ENCODE measurements around the gene CFAP300.
A peak's percentile ranks its signal among the peaks of the same experiment; 100 is the strongest.

Gene CFAP300

GRCh38 chr11:102047305-102047924, at the start of gene CFAP300:
Gene CFAP300, plus strand, starts transcription at chr11:102047437. Its CDS starts 34 bp downstream, at chr11:102047471.
- no peak for DNase-seq (ENCODE audit: low spot score)

GRCh38 chr11:102001657-102002338, 45.4 kb upstream of the CFAP300 start:
- DNase-seq (ENCODE audit: low spot score), result no peak

- DNase-seq (ENCODE audit: low spot score), result no peak
Observed at GRCh38 chr11:102004220-102004619, 43.0 kb upstream of the CFAP300 start.

DNA sequence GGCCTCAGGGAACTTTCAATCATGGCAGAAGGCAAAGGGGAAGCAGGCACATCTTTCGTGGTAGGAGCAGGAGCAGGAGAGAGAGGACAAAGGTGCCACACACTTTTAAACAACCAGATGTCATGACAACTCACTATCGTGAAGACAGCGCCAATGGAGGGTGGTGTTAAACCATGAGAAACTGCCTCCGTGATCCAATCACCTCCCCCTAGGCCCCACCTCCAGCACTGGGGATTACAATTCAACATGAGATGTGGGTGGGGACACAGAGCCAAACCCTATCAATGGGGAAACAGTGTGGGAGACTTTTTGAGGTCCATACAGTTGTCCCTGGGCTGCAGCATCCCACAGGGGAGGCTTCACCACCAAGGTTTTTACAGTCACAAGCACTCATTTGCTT, 41.9 kb upstream of the CFAP300 start:
- DNase-seq (ENCODE audit: low spot score), result no peak

GRCh38 chr11:102006835-102007566, 40.2 kb upstream of the CFAP300 start:
- DNase-seq (ENCODE audit: low spot score), result no peak

DNA sequence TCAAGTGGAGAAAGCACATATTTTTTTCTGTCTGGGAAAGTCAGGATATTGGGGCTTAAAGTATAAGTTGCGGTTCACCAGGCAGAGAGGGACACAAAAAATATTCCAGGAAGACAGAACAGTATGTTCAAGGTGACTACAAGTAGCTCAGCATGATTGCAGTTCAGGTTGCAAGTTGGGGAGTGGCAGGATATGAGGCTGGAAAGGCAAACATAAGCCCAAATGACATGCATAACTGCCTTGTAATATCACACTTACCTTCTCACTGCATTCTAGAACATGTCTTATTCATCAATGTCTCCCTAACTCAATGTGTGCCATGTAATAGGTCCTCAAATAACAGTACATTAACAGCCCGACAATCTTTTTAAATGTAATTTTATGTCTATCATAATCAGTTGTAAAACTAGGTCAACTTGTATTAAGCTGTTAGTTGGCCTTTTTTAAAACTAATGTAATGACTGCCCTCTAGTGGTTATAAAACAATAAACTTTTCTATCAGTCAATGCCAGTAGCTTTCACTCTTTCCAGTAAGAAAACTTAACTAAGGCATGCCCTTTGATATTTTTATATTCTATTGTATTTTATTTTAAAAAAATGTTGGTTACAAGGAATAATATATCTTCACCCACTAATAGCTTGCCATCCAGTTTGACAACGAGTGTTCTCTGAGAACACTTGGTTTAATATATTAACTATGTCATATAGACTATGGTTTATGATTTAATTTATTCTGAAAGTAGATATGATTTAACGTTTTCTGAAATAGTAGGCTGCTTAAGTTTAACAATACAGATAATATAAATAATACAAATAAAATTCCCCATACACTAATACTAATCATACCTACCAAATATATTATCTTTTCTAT, 39.4 kb upstream of the CFAP300 start:
- peak; percentile 81 for DNase-seq (ENCODE audit: low spot score)

DNA sequence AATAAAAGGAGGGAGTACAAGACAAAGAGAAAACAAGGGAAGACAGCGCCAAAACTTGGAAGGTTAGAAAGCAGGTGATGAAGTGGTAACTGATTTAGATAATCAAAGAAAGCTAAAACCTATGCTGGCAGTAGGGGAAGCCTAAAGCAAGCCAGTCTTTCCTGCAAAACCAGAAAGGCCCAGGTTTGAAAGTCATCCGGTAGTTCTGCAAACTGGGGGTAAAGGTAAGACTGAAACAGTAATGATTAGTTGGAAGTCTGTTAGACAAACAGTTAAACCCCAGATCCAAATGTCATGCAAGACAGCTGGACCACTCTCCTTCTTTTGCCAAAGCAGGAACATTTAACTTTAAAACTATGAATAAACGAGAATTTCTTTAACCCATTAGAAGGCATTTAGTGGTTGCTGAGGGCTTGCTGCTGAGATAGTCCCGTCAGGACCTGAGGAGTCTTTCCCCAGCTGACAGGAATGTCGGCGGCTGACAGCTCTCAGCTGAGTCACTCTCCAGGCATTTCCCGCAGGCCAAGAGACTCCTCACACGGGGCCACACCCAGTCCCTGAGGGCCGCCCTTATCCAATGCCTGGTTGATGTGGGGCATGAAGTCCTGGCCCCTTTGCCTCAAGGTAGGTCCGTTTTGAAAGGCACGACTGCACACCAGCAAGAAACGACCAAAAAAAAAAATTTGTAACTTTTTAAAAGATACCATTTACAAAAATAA, 36.3 kb upstream of the CFAP300 start:
- DNase-seq (ENCODE audit: low spot score), result peak; percentile 86

DNA sequence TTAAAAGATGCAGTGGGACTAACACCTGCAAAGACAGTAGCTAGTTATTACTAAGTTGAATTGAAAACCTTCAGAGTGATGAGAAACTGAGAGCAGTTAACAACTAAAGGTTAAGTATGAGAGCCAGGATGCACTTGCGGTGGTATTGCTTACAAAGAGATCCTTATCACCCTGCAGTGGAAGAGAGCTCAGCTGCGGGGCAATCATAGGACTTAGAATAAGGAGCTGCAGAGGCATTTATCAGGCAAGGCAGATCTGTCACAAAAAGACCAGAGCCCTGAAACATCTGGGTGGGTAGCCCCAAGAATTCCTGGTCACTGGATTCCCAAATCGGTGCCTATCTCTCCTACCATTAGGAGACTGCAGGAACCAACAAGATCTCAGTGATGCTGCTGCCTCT, 34.3 kb upstream of the CFAP300 start:
- DNase-seq (ENCODE audit: low spot score), result no peak

DNA sequence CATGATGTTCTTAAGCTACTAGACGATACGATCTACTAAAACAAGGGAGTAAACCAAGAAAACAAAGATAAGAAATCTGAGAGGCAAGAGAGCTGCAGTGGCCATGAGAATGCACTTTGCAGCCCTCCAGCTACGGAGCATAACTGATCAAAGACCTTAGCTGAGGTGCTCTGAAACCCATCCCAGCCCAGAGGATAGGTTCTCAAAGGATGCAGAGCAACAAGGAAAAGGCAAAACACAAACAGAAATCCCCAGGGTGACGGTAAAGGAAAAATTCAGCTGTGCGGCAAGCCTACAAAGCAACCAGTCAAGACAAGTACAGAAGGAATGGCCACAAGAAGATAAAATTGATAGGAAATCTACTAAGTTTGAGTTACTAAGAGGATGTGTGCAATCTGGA, 32.5 kb upstream of the CFAP300 start:
- no peak for DNase-seq (ENCODE audit: low spot score)

DNA sequence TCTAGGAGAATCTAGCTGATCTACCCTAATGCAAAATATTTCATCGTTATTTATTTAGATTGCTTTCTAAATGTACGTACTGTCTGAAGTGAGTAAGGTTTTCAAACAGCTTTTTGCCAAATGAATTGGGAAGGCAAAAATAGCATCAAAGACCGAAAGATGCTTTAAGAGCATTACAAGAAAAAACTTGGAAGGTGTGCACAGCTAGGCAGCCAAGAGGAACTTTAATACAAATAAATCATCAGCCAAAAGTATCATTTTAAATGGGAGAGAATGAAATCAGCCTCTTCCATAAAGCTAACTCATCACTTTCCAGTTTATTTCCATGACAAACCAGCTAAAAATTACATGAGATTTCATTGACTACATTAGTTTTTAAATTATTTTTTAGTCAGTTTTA, 30.2 kb upstream of the CFAP300 start:
- DNase-seq (ENCODE audit: low spot score), result no peak

- DNase-seq (ENCODE audit: low spot score), result no peak
Observed at GRCh38 chr11:102026217-102026616, 21.0 kb upstream of the CFAP300 start.

DNA sequence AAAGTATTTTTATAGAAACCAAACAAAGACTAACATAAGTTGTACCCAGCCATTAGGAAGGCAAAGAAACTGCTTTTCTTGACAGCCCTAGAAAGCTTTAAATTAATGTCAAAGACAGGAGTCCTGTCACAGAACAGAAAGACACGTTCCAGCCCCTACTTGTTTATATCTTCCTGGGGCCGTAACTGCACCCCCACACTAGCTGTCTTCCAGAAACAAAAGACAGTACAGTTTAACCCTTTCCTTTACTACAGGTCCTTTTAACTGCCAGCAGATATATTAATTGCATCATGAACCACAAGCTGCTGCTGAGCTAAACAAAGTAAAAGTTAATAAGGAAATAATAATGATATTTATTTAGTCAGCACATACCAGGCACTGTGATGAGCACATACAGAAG, 20.3 kb upstream of the CFAP300 start:
- DNase-seq (ENCODE audit: low spot score), result no peak

GRCh38 chr11:102036757-102037156, 10.5 kb upstream of the CFAP300 start:
- DNase-seq (ENCODE audit: low spot score), result no peak

- no peak for DNase-seq (ENCODE audit: low spot score)
Observed at GRCh38 chr11:102046841-102047240, 396 bp upstream of the CFAP300 start.

DNA sequence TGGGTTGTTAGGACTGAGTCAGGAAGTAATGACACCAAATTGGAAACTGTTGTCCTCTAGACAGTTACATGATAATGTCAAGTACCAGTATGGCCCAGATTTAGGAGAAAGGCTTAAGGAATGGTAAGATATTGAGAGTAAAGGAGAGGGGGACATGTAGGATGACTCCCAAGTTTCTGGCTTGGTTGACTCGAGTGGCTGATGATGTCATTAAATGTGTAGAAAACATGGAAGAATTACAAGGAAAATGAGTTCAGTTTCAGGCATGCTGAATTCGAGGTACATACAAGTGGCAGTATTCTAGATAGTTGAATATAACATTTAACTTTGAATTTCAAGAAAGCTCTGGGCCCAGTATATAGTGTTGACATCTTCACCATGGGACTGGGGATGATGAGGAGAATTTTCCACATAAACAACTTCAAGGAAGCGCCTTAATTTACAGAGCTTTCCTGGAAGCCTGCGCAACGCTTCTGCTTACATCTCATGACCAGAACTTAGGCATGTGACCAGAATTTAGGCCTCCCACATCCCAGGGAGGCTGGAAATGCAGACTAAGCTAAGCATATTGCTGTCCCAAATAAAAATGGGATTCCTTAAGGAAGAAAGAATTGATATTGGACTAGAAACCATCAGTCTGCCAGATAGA, 3.8 kb downstream of the CFAP300 start:
- no peak for DNase-seq (ENCODE audit: low spot score)

DNA sequence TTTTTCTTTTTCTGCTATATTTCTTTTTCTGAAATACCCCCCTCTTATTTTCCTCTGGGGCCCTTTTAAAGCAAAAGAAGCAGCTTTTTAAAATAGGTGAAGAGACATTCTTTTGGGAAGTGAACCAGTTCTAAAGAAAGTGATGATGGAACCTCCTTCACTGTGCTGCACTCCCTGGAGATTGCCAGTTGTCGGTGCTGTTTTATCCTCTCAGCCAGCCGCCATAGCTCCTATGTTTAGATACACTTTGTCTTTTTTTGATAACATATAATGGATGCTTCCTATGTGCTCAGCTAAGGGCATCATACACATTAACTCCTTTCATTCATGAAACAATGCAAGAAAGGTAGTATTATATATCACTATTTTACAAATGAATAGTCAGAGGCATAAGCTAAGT, 14.0 kb downstream of the CFAP300 start:
- no peak for DNase-seq (ENCODE audit: low spot score)

DNA sequence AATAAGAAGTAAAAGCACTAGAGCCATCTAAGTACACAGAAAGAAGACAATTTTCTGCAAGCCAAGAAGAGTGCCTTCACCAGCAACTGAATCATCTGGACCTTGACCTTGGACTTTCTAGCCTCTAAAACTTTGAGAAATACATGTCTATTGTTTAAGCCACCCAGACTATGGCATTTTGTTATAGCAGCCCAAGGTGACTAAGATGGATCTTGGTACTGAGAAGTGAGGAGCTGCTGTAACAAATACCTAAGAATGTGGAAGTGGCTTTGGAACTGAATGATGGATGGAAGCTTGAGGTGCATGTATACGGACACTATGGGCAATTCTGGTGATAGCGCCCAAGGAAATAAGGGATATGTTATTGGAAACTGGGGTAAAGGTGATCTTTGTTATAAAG, 14.9 kb downstream of the CFAP300 start:
- no peak for DNase-seq (ENCODE audit: low spot score)

DNA sequence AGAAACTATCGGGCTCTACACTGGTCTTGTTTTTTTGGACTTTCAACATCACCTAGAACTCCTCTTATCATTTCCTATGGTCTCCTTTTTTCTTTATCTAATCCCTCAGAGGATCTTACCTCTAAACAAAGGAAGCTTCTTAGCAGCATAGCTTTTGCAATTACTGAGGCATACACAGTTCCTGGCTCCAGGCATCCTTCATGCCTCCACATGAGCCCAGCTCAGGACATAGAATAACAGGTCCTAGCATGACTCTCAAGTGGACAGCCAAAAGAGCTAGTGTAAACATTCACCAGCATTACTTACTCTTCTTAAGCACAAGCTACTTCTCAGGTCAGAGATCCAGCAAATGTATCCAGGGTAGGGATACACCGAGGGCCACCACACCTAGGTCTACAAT, 17.1 kb downstream of the CFAP300 start:
- DNase-seq (ENCODE audit: low spot score), result no peak

DNA sequence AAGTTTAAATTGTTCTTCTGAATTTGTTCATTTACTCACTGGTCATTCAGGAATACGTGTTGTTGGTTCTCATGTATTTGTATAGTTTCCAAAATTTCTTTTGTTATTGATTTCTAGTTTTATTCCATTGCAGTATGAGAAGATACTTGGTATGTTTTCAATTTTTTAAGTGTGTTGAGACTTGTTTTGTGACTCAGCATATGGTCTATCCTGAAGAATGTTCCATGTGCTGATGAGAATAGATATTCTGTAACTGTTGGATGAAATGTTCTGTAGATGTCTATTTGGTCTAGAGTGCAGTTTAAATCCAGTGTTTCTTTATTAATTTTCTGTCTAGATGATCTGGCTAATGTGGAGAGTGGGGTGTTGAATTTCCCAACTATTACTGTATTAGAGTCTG, 23.5 kb downstream of the CFAP300 start:
- no peak for DNase-seq (ENCODE audit: low spot score)

DNA sequence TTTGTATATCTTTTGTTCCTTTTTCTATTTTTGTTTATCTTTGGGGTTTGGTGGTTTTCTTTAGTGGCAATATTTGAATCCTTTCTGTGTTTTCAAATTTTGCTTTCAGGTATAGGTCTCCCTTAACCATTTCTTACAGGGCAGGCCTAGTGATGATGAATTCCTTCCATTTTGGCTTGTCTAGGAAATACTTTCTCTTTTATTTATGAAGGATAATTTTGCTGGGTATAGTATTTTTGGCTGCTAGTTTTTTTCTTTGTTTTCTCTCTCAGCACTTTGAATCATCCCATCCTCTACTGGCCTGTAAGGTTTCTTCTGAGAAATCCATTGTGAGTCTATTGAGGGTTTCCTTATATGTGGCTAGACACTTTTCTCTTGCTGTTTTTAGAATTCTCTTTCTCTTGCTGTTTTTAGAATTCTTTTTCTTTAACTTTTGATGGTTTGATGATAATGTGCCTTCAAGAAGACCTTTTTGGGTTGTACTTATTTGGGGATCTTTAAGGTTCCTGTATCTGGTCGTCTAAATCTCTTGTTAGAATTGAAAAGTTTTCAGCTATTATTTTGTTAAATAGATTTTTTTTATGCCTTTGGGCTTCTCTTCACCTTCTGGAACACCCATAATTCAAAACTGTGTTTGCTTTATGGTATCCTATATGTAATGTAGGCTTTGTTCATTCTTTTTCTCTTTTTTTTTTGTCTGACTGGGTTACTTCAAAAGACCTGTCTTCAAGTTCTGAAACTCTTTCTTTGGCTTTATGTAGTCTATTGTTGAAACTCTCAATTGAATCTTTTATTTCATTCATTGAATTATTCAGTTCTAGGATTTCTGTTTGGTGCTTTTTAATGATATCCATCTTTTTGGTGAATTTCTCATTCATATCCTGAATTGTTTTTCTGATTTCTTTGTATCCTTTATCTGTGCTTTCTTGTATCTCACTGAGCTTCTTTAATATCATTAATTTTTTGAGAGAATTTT, 24.5 kb downstream of the CFAP300 start:
- DNase-seq (ENCODE audit: low spot score), result no peak

Measured in RKO (cell line).